ENCODE measurements around the gene NFIA. TPM values are rescaled to one million over a fixed set of nuclear protein-coding genes. Genes with fewer than 3 reads are reported as not detected.

Gene NFIA
- total and polyA plus RNA-seq, 9 of the 15 experiments (the other 6 are each of a cell fraction or from before 2014, with no cell fraction given): 5.3 to 24.9 (median 9.8) TPM

GRCh38 chr1:61083013-61083806, 849 bp downstream of the NFIA start (continued):
- no peak for TF ChIP-seq HMBOX1 (IDR thresholded peaks at IDR 0.05)
- no peak for TF ChIP-seq HSF4 (CRISPR knock-in tag; IDR thresholded peaks at IDR 0.05; ENCODE audit: borderline replicate concordance)
- TF ChIP-seq CEBPB (tag; IDR thresholded peaks at IDR 0.05): no peak
- TF ChIP-seq HOXB6 (CRISPR knock-in tag; IDR thresholded peaks at IDR 0.05; ENCODE audit: borderline replicate concordance): no peak
- no peak for TF ChIP-seq POU5F1 (IDR thresholded peaks at IDR 0.05; ENCODE audit: borderline replicate concordance, low read depth, low read length, partially characterized antibody)
- peak in 1 of 2 experiments; percentile 51 for TF ChIP-seq E2F6 (IDR thresholded peaks at IDR 0.05; ENCODE audit: borderline replicate concordance in 1 of 2, extremely low read depth in 1 of 2, insufficient read depth in 1 of 2, insufficient read length in 1 of 2, low read depth in 1 of 2, low read length in 1 of 2, poor library complexity in 1 of 2, severe bottlenecking in 1 of 2)
- TF ChIP-seq SLC30A9 (CRISPR knock-in tag; IDR thresholded peaks at IDR 0.05): no peak
- no peak for TF ChIP-seq ZC3H11A (IDR thresholded peaks at IDR 0.05; ENCODE audit: low read depth, low read length)
- no peak for TF ChIP-seq ZNF75A (CRISPR knock-in tag; IDR thresholded peaks at IDR 0.05)
- TF ChIP-seq ZNF124 (CRISPR knock-in tag; IDR thresholded peaks at IDR 0.05): no peak
- TF ChIP-seq CTBP1 (IDR thresholded peaks at IDR 0.05; ENCODE audit: borderline replicate concordance): peak; percentile 51; the same call in 1 of the 2 replicates
- no peak for TF ChIP-seq POLR3A (IDR thresholded peaks at IDR 0.05; ENCODE audit: borderline replicate concordance, extremely low read depth, insufficient read depth, insufficient read length)
- no peak for TF ChIP-seq ZNF668 (CRISPR knock-in tag; IDR thresholded peaks at IDR 0.05)
- TF ChIP-seq RBM22 (IDR thresholded peaks at IDR 0.05; ENCODE audit: low read depth, low read length, poor library complexity, severe bottlenecking): peak; percentile 47
- TF ChIP-seq PHF8 (IDR thresholded peaks at IDR 0.05; ENCODE audit: borderline replicate concordance, low read length): peak; percentile 43; the same call in 1 of the 2 replicates
- TF ChIP-seq CEBPZ (IDR thresholded peaks at IDR 0.05; ENCODE audit: borderline replicate concordance, low read depth, low read length): no peak
- no peak for TF ChIP-seq BCLAF1 (IDR thresholded peaks at IDR 0.05; ENCODE audit: borderline replicate concordance in 1 of 2, control insufficient read depth in 1 of 2, low read depth in 2 of 2, low read length in 1 of 2)
